Osteocyte (in vitro differentiated cells): ENCODE data around the gene FAM209B. TPM values are rescaled to one million over a fixed set of nuclear protein-coding genes. Genes with fewer than 3 reads are reported as not detected.
"Not testable (repeated sequence)": the region's sequence is repeated elsewhere in the genome, so short reads cannot be mapped to it uniquely, and the experiment has no call there.

Experiments
- DNase-seq: peaks from one replicate; pipeline ENCODE4 v3.0.0; 2021; ENCODE audit warnings: mixed read lengths; ENCODE audit not compliant: unreplicated experiment; ENCODE audit errors: extremely low spot score
- H3K27ac Mint-ChIP-seq: one replicate; pipeline ENCODE4 v1.8.0; 2021; ENCODE audit warnings: mild to moderate bottlenecking, mixed read lengths; ENCODE audit not compliant: unreplicated experiment
- H3K27me3 Mint-ChIP-seq: one replicate; pipeline ENCODE4 v1.8.0; 2021; ENCODE audit warnings: mixed read lengths; ENCODE audit not compliant: unreplicated experiment
- H3K36me3 Mint-ChIP-seq: one replicate; pipeline ENCODE4 v1.8.0; 2021; ENCODE audit warnings: mixed read lengths; ENCODE audit not compliant: unreplicated experiment
- H3K4me1 Mint-ChIP-seq: one replicate; pipeline ENCODE4 v1.8.0; 2021; ENCODE audit warnings: mixed read lengths; ENCODE audit not compliant: unreplicated experiment
- H3K4me3 Mint-ChIP-seq: one replicate; pipeline ENCODE4 v1.8.0; 2021; ENCODE audit warnings: mild to moderate bottlenecking, moderate library complexity, mixed read lengths; ENCODE audit not compliant: unreplicated experiment
- H3K9me3 Mint-ChIP-seq: one replicate; pipeline ENCODE4 v1.8.0; 2021; ENCODE audit warnings: mixed read lengths; ENCODE audit not compliant: unreplicated experiment
- CTCF ChIP-seq: fragments of 200-600 bp; sonication (generic); IDR thresholded peaks from 2 replicates; pipeline ENCODE4 v1.5.0; 2021; ENCODE audit warnings: antibody characterized with exemption, mild to moderate bottlenecking, moderate library complexity
- total RNA-seq: library from RNA; stranded (reverse); gene quantifications from 2 replicates; pipeline ENCODE4 v1.2.1, GENCODE V29; 2021

FAM209B gene
- total RNA-seq, 1 donor from 2014 or later: not detected

- no peak for DNase-seq
- H3K27ac Mint-ChIP-seq: no peak overlapping the region
- H3K4me1 Mint-ChIP-seq: peaks cover 1% of the 10 kb centered on the region
- H3K9me3 Mint-ChIP-seq: peaks cover 10% of the 10 kb centered on the region
- no peaks in the 10 kb centered on the region for H3K27me3 Mint-ChIP-seq
- peaks cover 43% of the 10 kb centered on the region for H3K36me3 Mint-ChIP-seq
- TF ChIP-seq CTCF: no peak
- no peak overlapping the region for H3K4me3 Mint-ChIP-seq
Measured at GRCh38 chr20:56519551-56519950, 13.5 kb upstream of the FAM209B start.

GRCh38 chr20:56520180-56520579 is 12.9 kb upstream of the FAM209B start:
- peaks cover 43% of the 10 kb centered on the region for H3K36me3 Mint-ChIP-seq
- H3K27me3 Mint-ChIP-seq: no peaks in the 10 kb centered on the region
- TF ChIP-seq CTCF: no peak
- peaks cover 10% of the 10 kb centered on the region for H3K9me3 Mint-ChIP-seq
- peaks cover 1% of the 10 kb centered on the region for H3K4me1 Mint-ChIP-seq
- no peak for DNase-seq
- no peak overlapping the region for H3K4me3 Mint-ChIP-seq
- no peak overlapping the region for H3K27ac Mint-ChIP-seq

- not testable (repeated sequence) for H3K4me3 Mint-ChIP-seq, H3K27ac Mint-ChIP-seq, H3K27me3 Mint-ChIP-seq, H3K4me1 Mint-ChIP-seq, H3K9me3 Mint-ChIP-seq, DNase-seq
- peaks cover 43% of the 10 kb centered on the region for H3K36me3 Mint-ChIP-seq
Measured at GRCh38 chr20:56520746-56521354, 12.2 kb upstream of the FAM209B start.

GRCh38 chr20:56522311-56522710 is 10.7 kb upstream of the FAM209B start:
- Mint-ChIP-seq H3K27me3 (no peaks in the 10 kb centered on the region), H3K4me3 (no peak overlapping the region), H3K27ac (no peak overlapping the region), H3K4me1 (no peaks in the 10 kb centered on the region), H3K9me3 (peaks cover 10% of the 10 kb centered on the region), H3K36me3 (peaks cover 42% of the 10 kb centered on the region)
- TF ChIP-seq CTCF: no peak
- DNase-seq: no peak

- H3K9me3 Mint-ChIP-seq, H3K27me3 Mint-ChIP-seq, H3K4me3 Mint-ChIP-seq, DNase-seq, H3K4me1 Mint-ChIP-seq, H3K27ac Mint-ChIP-seq: not testable (repeated sequence)
- peaks cover 20% of the 10 kb centered on the region for H3K36me3 Mint-ChIP-seq
Measured at GRCh38 chr20:56524444-56524843, 8.6 kb upstream of the FAM209B start, which contains the start of gene FAM209A. Gene FAM209A, plus strand, starts transcription at chr20:56524744. Its CDS starts 65 bp downstream, at chr20:56524809.

- no peak for TF ChIP-seq CTCF
Measured at GRCh38 chr20:56527521-56527920, 5.5 kb upstream of the FAM209B start.

More at GRCh38 chr20:56527521-56527920, 5.5 kb upstream of the FAM209B start:
- Mint-ChIP-seq H3K4me1 (no peaks in the 10 kb centered on the region), H3K9me3 (no peaks in the 10 kb centered on the region), H3K4me3 (no peak overlapping the region), H3K27ac (no peak overlapping the region), H3K36me3 (no peaks in the 10 kb centered on the region), H3K27me3 (no peaks in the 10 kb centered on the region)
- no peak for DNase-seq
